Liver (tissue), 9 donors: ENCODE results near the gene QDPR. TPM values are rescaled to one million over a fixed set of nuclear protein-coding genes. Genes with fewer than 3 reads are reported as not detected.

Experiments
- DNase-seq: peaks from one replicate; pipeline ENCODE4 v3.0.0-alpha.2; 2017; ENCODE audit warnings: low spot score
- H3K27ac ChIP-seq, 2 donors: one replicate each; pipeline ENCODE4 v1.7.0; 2013; ENCODE audit warnings: inconsistent platforms in 2 of 2, low read length in 2 of 2, control low read depth in 1 of 2, low read depth in 1 of 2, mild to moderate bottlenecking in 1 of 2
- H3K27me3 ChIP-seq, 4 donors: one replicate each; pipeline versions ENCODE4 v1.6.1 to v1.7.0; 2013; ENCODE audit warnings: low read length in 3 of 4, inconsistent platforms in 1 of 4, mild to moderate bottlenecking in 1 of 4, moderate library complexity in 1 of 4; ENCODE audit not compliant: control insufficient read depth in 4 of 4, insufficient read depth in 4 of 4
- H3K36me3 ChIP-seq, 4 donors: one replicate each; pipeline versions ENCODE4 v1.6.1 to v1.7.0; 2013; ENCODE audit warnings: low read length in 3 of 4, mild to moderate bottlenecking in 3 of 4, low read depth in 1 of 4, moderate library complexity in 1 of 4; ENCODE audit not compliant: control insufficient read depth in 4 of 4, insufficient read depth in 3 of 4
- H3K4me1 ChIP-seq, 4 donors: one replicate each; pipeline versions ENCODE4 v1.6.1 to v1.7.0; 2013; ENCODE audit warnings: low read length in 3 of 4, mild to moderate bottlenecking in 3 of 4, moderate library complexity in 1 of 4; ENCODE audit not compliant: control insufficient read depth in 4 of 4, insufficient read depth in 4 of 4
- H3K4me3 ChIP-seq, 3 donors: one replicate each; pipeline versions ENCODE4 v1.6.1 to v1.7.0; 2013; ENCODE audit warnings: low read length in 3 of 3, control low read depth in 1 of 3, low read depth in 1 of 3, mild to moderate bottlenecking in 1 of 3
- H3K9ac ChIP-seq, 2 donors: one replicate each; pipeline ENCODE4 v1.7.0; 2013; ENCODE audit warnings: low read length in 2 of 2, mild to moderate bottlenecking in 2 of 2, moderate library complexity in 2 of 2, control low read depth in 1 of 2, low read depth in 1 of 2
- H3K9me3 ChIP-seq, 4 donors: one replicate each; pipeline versions ENCODE4 v1.6.1 to v1.7.0; 2013; ENCODE audit warnings: low read length in 3 of 4; ENCODE audit not compliant: control insufficient read depth in 4 of 4
- EGR1 ChIP-seq, 2 donors: IDR thresholded peaks; 2 replicates each; pipeline ENCODE4 v1.6.1; 2016 to 2018; ENCODE audit warnings: antibody characterized with exemption in 2 of 2, low read depth in 2 of 2
- FOXA1 ChIP-seq: IDR thresholded peaks from 2 replicates; pipeline ENCODE4 v1.6.1; 2016; ENCODE audit warnings: antibody characterized with exemption
- FOXA2 ChIP-seq: IDR thresholded peaks from 2 replicates; pipeline ENCODE4 v1.6.1; 2016; ENCODE audit warnings: antibody characterized with exemption
- GABPA ChIP-seq, 2 donors: IDR thresholded peaks in 1 of 2; conservative IDR thresholded peaks in 1 of 2; 2 replicates each; pipeline ENCODE4 v1.6.1; 2016; ENCODE audit warnings: antibody characterized with exemption in 2 of 2, mild to moderate bottlenecking in 1 of 2, moderate library complexity in 1 of 2
- HNF4A ChIP-seq, 2 donors: conservative IDR thresholded peaks; 2 replicates each; pipeline ENCODE4 v1.6.1; 2016; ENCODE audit warnings: antibody characterized with exemption in 2 of 2, mild to moderate bottlenecking in 2 of 2
- HNF4G ChIP-seq: IDR thresholded peaks from 2 replicates; pipeline ENCODE4 v1.6.1; 2016; ENCODE audit warnings: antibody characterized with exemption
- JUND ChIP-seq, 2 donors: IDR thresholded peaks; 2 replicates each; pipeline ENCODE4 v1.6.1; 2016; ENCODE audit warnings: antibody characterized with exemption in 2 of 2
- NR2F2 ChIP-seq: IDR thresholded peaks from 2 replicates; pipeline ENCODE4 v1.6.1; 2016; ENCODE audit warnings: antibody characterized with exemption
- RAD21 ChIP-seq, 2 donors: IDR thresholded peaks; 2 replicates each; pipeline ENCODE4 v1.6.1; 2016; ENCODE audit warnings: antibody characterized with exemption in 2 of 2, mild to moderate bottlenecking in 2 of 2
- RXRA ChIP-seq, 2 donors: IDR thresholded peaks; 2 replicates each; pipeline ENCODE4 v1.6.1; 2017 to 2018; ENCODE audit warnings: antibody characterized with exemption in 2 of 2, mild to moderate bottlenecking in 1 of 2
- SP1 ChIP-seq: IDR thresholded peaks from 2 replicates; pipeline ENCODE4 v1.6.1; 2018; ENCODE audit warnings: antibody characterized with exemption, mild to moderate bottlenecking
- TAF1 ChIP-seq: conservative IDR thresholded peaks from 2 replicates; pipeline ENCODE4 v1.6.1; 2016; ENCODE audit warnings: antibody characterized with exemption, mild to moderate bottlenecking
- YY1 ChIP-seq: IDR thresholded peaks from 2 replicates; pipeline ENCODE4 v1.6.1; 2016; ENCODE audit warnings: antibody characterized with exemption, mild to moderate bottlenecking
- WGBS: extraction: QIAGEN DNeasy Blood & Tissue Kit; methylation state at CpG from one replicate; pipeline ENCODE4 v1.1.7; 2013; 5-methylcytosine and 5-hydroxymethylcytosine counted together
- polyA plus RNA-seq, 2 donors: library from polyadenylated mRNA; stranded (reverse) in 1 of 2; unstranded in 1 of 2; fragments of 200-250 nt in 1 of 2; fragments of >200 nt in 1 of 2; fragmentation: Nextera tagmentation in 1 of 2; extraction: Ambion mirVana in 1 of 2; gene quantifications; one replicate each; pipeline versions ENCODE4 v1.2.1 to v1.2.3, GENCODE V29; 2013 to 2015
- total RNA-seq, 2 donors: library from RNA; depleted of rRNA; stranded (reverse); fragments of >200 nt; gene quantifications; one replicate each; pipeline ENCODE4 v1.2.3, GENCODE V29; 2014
- TF ChIP-seq, protein P1 (sequence below): IDR thresholded peaks from 2 replicates; pipeline ENCODE4 v1.6.1; 2016; ENCODE audit warnings: antibody characterized with exemption
- TF ChIP-seq, protein P2 (sequence below): fragments of 150-350 bp; IDR thresholded peaks from 2 replicates; pipeline ENCODE4 v1.5.1; 2017; ENCODE audit warnings: improper control_type of control experiment, low read depth, low read length; ENCODE audit not compliant: missing input control
- TF ChIP-seq, protein P3 (sequence below): IDR thresholded peaks from 2 replicates; pipeline ENCODE4 v1.6.1; 2016; ENCODE audit warnings: antibody characterized with exemption
- TF ChIP-seq, protein P4 (sequence below): IDR thresholded peaks from 2 replicates; pipeline ENCODE4 v1.6.1; 2016; ENCODE audit warnings: antibody characterized with exemption, mild to moderate bottlenecking
- TF ChIP-seq, protein P5 (sequence below): IDR thresholded peaks from 2 replicates; pipeline ENCODE4 v1.6.1; 2016; ENCODE audit warnings: antibody characterized with exemption
- donor health status: healthy.
- donor health status: healthy.
- donor health status: healthy.
- donor health status: healthy.
- donor health status: healthy.

The QDPR gene
- total and polyA plus RNA-seq, 4 donors = 38.0 to 137 (median 104) TPM

DNA sequence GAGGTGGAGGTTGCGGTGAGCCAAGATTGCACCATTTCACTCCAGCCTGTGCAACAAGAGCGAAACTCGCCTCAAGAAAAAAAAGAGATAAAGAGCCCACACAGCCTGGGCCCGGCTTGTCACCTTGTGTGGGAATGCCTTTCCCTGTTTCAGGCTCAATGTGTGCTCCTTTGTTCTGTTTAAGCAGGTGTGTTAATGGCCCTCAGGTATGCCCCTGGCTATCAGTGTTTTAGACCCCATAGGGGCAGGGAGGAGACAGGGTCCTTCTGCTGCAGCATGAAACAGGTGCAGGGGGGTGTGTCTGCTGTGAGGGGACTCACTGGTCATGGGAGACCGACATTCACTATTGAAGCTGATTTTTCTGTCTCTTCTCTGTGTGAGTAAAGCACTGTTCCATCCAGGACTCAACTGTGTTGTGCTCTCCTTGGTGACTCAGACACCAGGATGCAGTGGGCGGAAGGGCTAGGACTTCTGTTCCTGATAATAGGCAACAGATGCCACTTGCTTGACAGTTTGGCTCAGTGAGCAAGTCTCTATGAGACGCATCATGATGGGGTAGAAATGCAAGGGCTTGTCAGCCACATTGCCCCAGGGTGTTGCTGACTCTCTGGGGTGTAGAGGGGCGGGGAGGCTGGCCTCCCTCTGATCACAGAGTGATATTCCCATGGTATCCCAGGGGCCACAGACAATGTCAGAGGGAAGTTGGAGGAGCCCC, 49.5 kb upstream of the QDPR start (continued):
- TF ChIP-seq, protein P1, sequence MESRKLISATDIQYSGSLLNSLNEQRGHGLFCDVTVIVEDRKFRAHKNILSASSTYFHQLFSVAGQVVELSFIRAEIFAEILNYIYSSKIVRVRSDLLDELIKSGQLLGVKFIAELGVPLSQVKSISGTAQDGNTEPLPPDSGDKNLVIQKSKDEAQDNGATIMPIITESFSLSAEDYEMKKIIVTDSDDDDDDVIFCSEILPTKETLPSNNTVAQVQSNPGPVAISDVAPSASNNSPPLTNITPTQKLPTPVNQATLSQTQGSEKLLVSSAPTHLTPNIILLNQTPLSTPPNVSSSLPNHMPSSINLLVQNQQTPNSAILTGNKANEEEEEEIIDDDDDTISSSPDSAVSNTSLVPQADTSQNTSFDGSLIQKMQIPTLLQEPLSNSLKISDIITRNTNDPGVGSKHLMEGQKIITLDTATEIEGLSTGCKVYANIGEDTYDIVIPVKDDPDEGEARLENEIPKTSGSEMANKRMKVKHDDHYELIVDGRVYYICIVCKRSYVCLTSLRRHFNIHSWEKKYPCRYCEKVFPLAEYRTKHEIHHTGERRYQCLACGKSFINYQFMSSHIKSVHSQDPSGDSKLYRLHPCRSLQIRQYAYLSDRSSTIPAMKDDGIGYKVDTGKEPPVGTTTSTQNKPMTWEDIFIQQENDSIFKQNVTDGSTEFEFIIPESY = no peak
- TF ChIP-seq HNF4G = no peak

DNA sequence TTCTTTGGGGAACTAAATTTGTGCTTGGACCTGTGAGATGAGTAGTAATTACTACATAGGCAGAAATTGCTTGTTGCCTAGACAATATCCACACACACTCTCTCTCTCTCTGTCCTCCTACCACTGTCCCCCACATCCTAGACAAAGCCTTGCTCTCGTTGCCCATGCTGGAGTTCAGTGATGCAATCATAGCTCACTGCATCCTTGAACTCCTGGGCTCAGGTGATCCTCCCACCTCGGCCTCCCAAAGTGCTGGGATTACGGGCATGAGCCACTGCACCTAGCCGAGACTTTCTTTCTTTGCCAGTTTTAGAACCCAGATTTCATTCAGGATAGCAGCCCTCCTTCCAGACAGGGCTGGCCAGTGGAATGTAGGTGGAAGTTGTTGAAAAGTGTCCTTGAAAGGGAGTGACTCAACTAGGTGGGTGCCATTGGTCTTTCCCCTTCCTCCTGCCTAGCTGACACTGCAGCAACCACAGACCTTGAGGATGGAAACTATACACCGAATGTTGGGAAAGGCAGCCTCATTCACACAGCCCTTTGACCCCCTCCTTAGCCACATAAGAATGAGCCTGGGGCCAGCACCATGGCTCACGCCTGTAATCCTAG, 48.3 kb upstream of the QDPR start:
- 69% methylated on average over 6 of the region's 6 CpGs for WGBS
- no peak for DNase-seq
- no peaks in the 10 kb centered on the region for H3K9me3 ChIP-seq

DNA sequence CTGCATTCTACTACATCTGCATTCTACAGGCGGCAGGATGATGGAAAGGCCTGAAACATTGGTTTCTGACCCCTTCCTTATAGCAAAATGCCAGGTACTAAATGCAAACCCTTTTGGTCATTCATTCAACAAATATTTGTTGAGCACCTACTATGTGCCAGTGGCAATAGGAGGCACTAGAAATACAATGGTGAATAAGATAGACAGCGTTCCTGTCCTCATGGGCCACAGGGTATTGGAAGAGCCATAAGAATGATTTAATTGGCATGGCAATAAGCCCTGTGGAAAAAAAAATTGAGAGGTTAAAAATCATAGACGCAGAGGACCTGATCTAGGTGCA, 47.8 kb upstream of the QDPR start:
- no peaks in the 10 kb centered on the region for H3K36me3 ChIP-seq
- 87% methylated on average over 3 of the region's 3 CpGs for WGBS
- H3K9ac ChIP-seq = no peak overlapping the region
- H3K4me3 ChIP-seq = no peak overlapping the region
- H3K4me1 ChIP-seq = peaks cover 0 to 50% (median 36%) of the 10 kb centered on the region in 4 donors
- peak overlapping the region; percentile 55 to 86 for H3K27ac ChIP-seq
- H3K27me3 ChIP-seq = no peaks in the 10 kb centered on the region
- TF ChIP-seq, protein P2, sequence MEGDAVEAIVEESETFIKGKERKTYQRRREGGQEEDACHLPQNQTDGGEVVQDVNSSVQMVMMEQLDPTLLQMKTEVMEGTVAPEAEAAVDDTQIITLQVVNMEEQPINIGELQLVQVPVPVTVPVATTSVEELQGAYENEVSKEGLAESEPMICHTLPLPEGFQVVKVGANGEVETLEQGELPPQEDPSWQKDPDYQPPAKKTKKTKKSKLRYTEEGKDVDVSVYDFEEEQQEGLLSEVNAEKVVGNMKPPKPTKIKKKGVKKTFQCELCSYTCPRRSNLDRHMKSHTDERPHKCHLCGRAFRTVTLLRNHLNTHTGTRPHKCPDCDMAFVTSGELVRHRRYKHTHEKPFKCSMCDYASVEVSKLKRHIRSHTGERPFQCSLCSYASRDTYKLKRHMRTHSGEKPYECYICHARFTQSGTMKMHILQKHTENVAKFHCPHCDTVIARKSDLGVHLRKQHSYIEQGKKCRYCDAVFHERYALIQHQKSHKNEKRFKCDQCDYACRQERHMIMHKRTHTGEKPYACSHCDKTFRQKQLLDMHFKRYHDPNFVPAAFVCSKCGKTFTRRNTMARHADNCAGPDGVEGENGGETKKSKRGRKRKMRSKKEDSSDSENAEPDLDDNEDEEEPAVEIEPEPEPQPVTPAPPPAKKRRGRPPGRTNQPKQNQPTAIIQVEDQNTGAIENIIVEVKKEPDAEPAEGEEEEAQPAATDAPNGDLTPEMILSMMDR = no peak
- no peak for TF ChIP-seq SP1
- TF ChIP-seq HNF4G = no peak
- TF ChIP-seq, protein P1 = no peak
- no peak for TF ChIP-seq TAF1
- no peak for TF ChIP-seq GABPA (IDR thresholded peaks at IDR 0.05 in 1 of 2, conservative IDR thresholded peaks at IDR 0.05 in 1 of 2)
- no peak for TF ChIP-seq RXRA (IDR thresholded peaks at IDR 0.05)
- TF ChIP-seq JUND (IDR thresholded peaks at IDR 0.05) = no peak
- TF ChIP-seq HNF4A (conservative IDR thresholded peaks at IDR 0.05) = no peak
- TF ChIP-seq, protein P3, sequence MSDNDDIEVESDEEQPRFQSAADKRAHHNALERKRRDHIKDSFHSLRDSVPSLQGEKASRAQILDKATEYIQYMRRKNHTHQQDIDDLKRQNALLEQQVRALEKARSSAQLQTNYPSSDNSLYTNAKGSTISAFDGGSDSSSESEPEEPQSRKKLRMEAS = no peak
- TF ChIP-seq EGR1 (IDR thresholded peaks at IDR 0.05; ENCODE audit: low read depth in 2 of 2) = no peak
- TF ChIP-seq YY1 = no peak
- TF ChIP-seq, protein P4, sequence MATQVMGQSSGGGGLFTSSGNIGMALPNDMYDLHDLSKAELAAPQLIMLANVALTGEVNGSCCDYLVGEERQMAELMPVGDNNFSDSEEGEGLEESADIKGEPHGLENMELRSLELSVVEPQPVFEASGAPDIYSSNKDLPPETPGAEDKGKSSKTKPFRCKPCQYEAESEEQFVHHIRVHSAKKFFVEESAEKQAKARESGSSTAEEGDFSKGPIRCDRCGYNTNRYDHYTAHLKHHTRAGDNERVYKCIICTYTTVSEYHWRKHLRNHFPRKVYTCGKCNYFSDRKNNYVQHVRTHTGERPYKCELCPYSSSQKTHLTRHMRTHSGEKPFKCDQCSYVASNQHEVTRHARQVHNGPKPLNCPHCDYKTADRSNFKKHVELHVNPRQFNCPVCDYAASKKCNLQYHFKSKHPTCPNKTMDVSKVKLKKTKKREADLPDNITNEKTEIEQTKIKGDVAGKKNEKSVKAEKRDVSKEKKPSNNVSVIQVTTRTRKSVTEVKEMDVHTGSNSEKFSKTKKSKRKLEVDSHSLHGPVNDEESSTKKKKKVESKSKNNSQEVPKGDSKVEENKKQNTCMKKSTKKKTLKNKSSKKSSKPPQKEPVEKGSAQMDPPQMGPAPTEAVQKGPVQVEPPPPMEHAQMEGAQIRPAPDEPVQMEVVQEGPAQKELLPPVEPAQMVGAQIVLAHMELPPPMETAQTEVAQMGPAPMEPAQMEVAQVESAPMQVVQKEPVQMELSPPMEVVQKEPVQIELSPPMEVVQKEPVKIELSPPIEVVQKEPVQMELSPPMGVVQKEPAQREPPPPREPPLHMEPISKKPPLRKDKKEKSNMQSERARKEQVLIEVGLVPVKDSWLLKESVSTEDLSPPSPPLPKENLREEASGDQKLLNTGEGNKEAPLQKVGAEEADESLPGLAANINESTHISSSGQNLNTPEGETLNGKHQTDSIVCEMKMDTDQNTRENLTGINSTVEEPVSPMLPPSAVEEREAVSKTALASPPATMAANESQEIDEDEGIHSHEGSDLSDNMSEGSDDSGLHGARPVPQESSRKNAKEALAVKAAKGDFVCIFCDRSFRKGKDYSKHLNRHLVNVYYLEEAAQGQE = no peak
- no peak for TF ChIP-seq FOXA1
- no peak for TF ChIP-seq RAD21 (IDR thresholded peaks at IDR 0.05)
- TF ChIP-seq, protein P5, sequence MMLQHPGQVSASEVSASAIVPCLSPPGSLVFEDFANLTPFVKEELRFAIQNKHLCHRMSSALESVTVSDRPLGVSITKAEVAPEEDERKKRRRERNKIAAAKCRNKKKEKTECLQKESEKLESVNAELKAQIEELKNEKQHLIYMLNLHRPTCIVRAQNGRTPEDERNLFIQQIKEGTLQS = no peak
- TF ChIP-seq FOXA2 = no peak
- no peak for TF ChIP-seq NR2F2
- H3K9me3 ChIP-seq = no peaks in the 10 kb centered on the region
- no peak for DNase-seq

More for the DNA sequence above, 48.3 kb upstream of the QDPR start:
- H3K27ac ChIP-seq = peak overlapping the region in 1 of 2 donors; percentile 55
- H3K36me3 ChIP-seq = no peaks in the 10 kb centered on the region
- no peak overlapping the region for H3K4me3 ChIP-seq
- TF ChIP-seq EGR1 (IDR thresholded peaks at IDR 0.05; ENCODE audit: low read depth in 2 of 2) = no peak
- no peak for TF ChIP-seq YY1
- TF ChIP-seq, protein P3 = no peak
- no peak for TF ChIP-seq RXRA (IDR thresholded peaks at IDR 0.05)
- no peak for TF ChIP-seq FOXA1
- no peak for TF ChIP-seq JUND (IDR thresholded peaks at IDR 0.05)
- no peak for TF ChIP-seq FOXA2
- H3K9ac ChIP-seq = no peak overlapping the region
- no peaks in the 10 kb centered on the region for H3K27me3 ChIP-seq
- peaks cover 0 to 50% (median 36%) of the 10 kb centered on the region in 4 donors for H3K4me1 ChIP-seq
